A673 (cell line): Measurements from ENCODE around the gene TENM4. TPM values are rescaled to one million over a fixed set of nuclear protein-coding genes. Genes with fewer than 3 reads are reported as not detected.
A peak's percentile ranks its signal among the peaks of the same experiment; 100 is the strongest.

Experiments used
- BruUV-seq: library from RNA; stranded (reverse); fragments of 400-500 nt; replicated peaks from 2 replicates; lab custom pipeline; 2021; lab: Mats Ljungman, UMichigan
- CTCF ChIA-PET: fragments of 300-600 bp; sonication (Branson Sonifier 250); formaldehyde crosslinking; loops from one replicate; lab custom pipeline; 2022; ENCODE audit warnings: antibody characterized with exemption; lab: Charles Lee
- POLR2A ChIA-PET: fragments of 300-600 bp; sonication (Branson Sonifier 250); formaldehyde crosslinking; loops from one replicate; lab custom pipeline; 2022; ENCODE audit warnings: antibody characterized with exemption; ENCODE audit not compliant: low non-redundant PET; lab: Charles Lee
- DNase-seq: peaks from one replicate; pipeline ENCODE4 v3.0.0-alpha.2; 2015; ENCODE audit warnings: low spot score
- H3K27ac ChIP-seq: fragments of 200-600 bp; sonication (generic); 2 replicates; pipeline ENCODE4 v1.5.1; 2016; ENCODE audit warnings: mixed run types, low read depth, mild to moderate bottlenecking, mixed read lengths, antibody characterized with exemption, low read length; ENCODE audit not compliant: poor library complexity, severe bottlenecking
- H3K27me3 ChIP-seq: fragments of 200-600 bp; sonication (generic); replicated peaks from 2 replicates; pipeline ENCODE4 v1.6.1; 2017; ENCODE audit warnings: mixed run types, low read depth, mild to moderate bottlenecking, mixed read lengths, antibody characterized with exemption, low read length; ENCODE audit not compliant: insufficient read depth, poor library complexity
- H3K36me3 ChIP-seq: fragments of 200-600 bp; sonication (generic); 2 replicates; pipeline ENCODE4 v1.6.1; 2016; ENCODE audit warnings: mixed run types, mild to moderate bottlenecking, mixed read lengths, antibody characterized with exemption, low read length; ENCODE audit not compliant: insufficient read depth, poor library complexity, severe bottlenecking
- H3K4me1 ChIP-seq: fragments of 200-600 bp; sonication (generic); 2 replicates; pipeline ENCODE4 v1.6.1; 2017; ENCODE audit warnings: mixed run types, mild to moderate bottlenecking, mixed read lengths, antibody characterized with exemption, low read length; ENCODE audit not compliant: insufficient read depth, poor library complexity, severe bottlenecking
- H3K4me3 ChIP-seq: fragments of 200-600 bp; sonication (generic); 2 replicates; pipeline ENCODE4 v1.5.1; 2016; ENCODE audit warnings: low read depth, mixed run types, mild to moderate bottlenecking, mixed read lengths, low read length; ENCODE audit not compliant: poor library complexity, severe bottlenecking
- H3K9me3 ChIP-seq: fragments of 200-600 bp; sonication (generic); 2 replicates; pipeline ENCODE4 v1.6.1; 2016; ENCODE audit warnings: mixed run types, low read depth, mild to moderate bottlenecking, mixed read lengths, antibody characterized with exemption, low read length; ENCODE audit not compliant: poor library complexity, severe bottlenecking
- CTCF ChIP-seq: fragments of 300-800, 200-600 bp; sonication (generic); conservative IDR thresholded peaks from 2 replicates; pipeline ENCODE4 v1.5.1; 2017; ENCODE audit warnings: low read depth, mild to moderate bottlenecking, antibody characterized with exemption, low read length, moderate library complexity, mixed read lengths
- EZH2 ChIP-seq: fragments of 200-600 bp; sonication (generic); IDR thresholded peaks from 2 replicates; pipeline ENCODE4 v1.6.1; 2017; ENCODE audit warnings: borderline replicate concordance, low read depth, mild to moderate bottlenecking, mixed read lengths, antibody characterized with exemption, low read length; ENCODE audit not compliant: poor library complexity, severe bottlenecking
- intact Hi-C: fragments of 100-400 bp; cut with micrococcal nuclease; formaldehyde crosslinking; loops from one replicate; pipeline ENCODE4 v1.10.0; 2022; ENCODE audit not compliant: unreplicated experiment
- microRNA-seq: library from miRNA; unstranded; fragments of <30 nt; microRNA quantifications from one replicate; pipeline ENCODE4 v1.2.0, GENCODE V29; 2021
- total RNA-seq: library from RNA; stranded (reverse); gene quantifications from 2 replicates; pipeline ENCODE4 v1.2.3, GENCODE V29; 2021

Gene TENM4
- total RNA-seq, 1 experiment from 2014 or later, result 0.11 TPM

GRCh38 chr11:78603792-78604191, 837.0 kb downstream of the TENM4 start:
- no TSS peak for BruUV-seq
- Histone ChIP-seq H3K9me3 (no peaks in the 10 kb centered on the region), H3K4me1 (no peaks in the 10 kb centered on the region), H3K27me3 (peaks cover 10% of the 10 kb centered on the region), H3K4me3 (no peak overlapping the region), H3K36me3 (no peaks in the 10 kb centered on the region), H3K27ac (no peak overlapping the region)
- CTCF ChIA-PET, result no interaction called here
- POLR2A ChIA-PET, result no interaction called here
- TF ChIP-seq CTCF, result no peak
- no peak for TF ChIP-seq EZH2
- DNase-seq, result peak; percentile 15
- intact Hi-C loops, result no loop called here

Small RNA genes lying within 50 kb of the gene (microRNA-seq; reads per million reads assigned to microRNA genes)
- gene MIR5579 (not detected), gene MIR708 (114 reads per million, percentile 65 among the genes with 10 or more reads in this experiment)
